ENCODE results near the gene CPEB2. TPM values are rescaled to one million over a fixed set of nuclear protein-coding genes. Genes with fewer than 3 reads are reported as not detected.
"Not testable (repeated sequence)": the region's sequence is repeated elsewhere in the genome, so short reads cannot be mapped to it uniquely, and the experiment has no call there.

CPEB2 gene
- total RNA-seq, 2 donors from 2014 or later: 17.2 to 29.3 TPM

DNA sequence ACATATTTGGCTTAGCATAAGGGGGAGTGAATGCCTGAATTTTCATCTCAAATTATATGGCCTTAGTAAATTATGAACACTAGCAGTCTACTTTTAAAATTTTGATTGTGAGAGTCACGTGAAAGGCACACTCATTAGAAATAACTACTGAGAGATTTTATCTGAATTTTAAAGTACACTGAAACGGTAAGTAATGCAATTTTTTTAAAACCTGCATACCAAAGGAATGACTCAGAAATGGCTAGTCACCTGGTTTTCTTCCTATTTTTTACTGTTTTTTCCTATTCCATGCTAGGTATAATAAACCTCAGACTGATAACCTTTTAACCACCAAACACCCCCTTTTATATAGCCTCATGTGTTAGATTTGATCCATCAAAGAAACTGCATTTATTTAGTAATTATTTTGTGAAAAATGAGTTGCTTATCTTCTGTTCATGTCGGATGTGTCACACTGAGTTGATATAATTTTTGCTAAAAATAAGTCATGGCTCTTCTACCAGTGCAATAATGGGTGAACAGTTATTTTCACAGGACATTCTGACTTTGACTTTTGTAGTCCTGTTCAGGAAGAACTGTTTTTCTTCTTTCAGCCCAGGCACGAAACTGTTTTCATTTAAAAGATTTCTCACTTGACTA, 40.4 kb downstream of the CPEB2 start:
- H3K9me3 ChIP-seq (ENCODE audit: control insufficient read depth, low read length, poor library complexity, severe bottlenecking): no peaks in the 10 kb centered on the region
- no peaks in the 10 kb centered on the region for H3K36me3 Mint-ChIP-seq (ENCODE audit: low read depth)
- peaks cover 10% of the 10 kb centered on the region for H3K4me1 Mint-ChIP-seq
- DNase-seq (no peak), ATAC-seq (no peak)
- H3K27me3 Mint-ChIP-seq: no peaks in the 10 kb centered on the region
- no peak overlapping the region for H3K27ac Mint-ChIP-seq
- H3K4me3 Mint-ChIP-seq: no peak overlapping the region

GRCh38 chr4:15043226-15043625, 40.9 kb downstream of the CPEB2 start:
- no peaks in the 10 kb centered on the region for H3K9me3 ChIP-seq (ENCODE audit: control insufficient read depth, low read length, poor library complexity, severe bottlenecking)
- H3K4me1 Mint-ChIP-seq: peaks cover 10% of the 10 kb centered on the region
- no peak overlapping the region for H3K4me3 Mint-ChIP-seq
- H3K36me3 Mint-ChIP-seq (ENCODE audit: low read depth): no peaks in the 10 kb centered on the region
- H3K27me3 Mint-ChIP-seq: no peaks in the 10 kb centered on the region
- ATAC-seq: no peak
- DNase-seq: no peak
- H3K27ac Mint-ChIP-seq: no peak overlapping the region

- Mint-ChIP-seq H3K27me3 (no peaks in the 10 kb centered on the region), H3K4me3 (no peak overlapping the region), H3K4me1 (peaks cover 10% of the 10 kb centered on the region), H3K27ac (no peak overlapping the region), H3K36me3 (ENCODE audit: low read depth) (no peaks in the 10 kb centered on the region)
- ATAC-seq: no peak
- no peaks in the 10 kb centered on the region for H3K9me3 ChIP-seq (ENCODE audit: control insufficient read depth, low read length, poor library complexity, severe bottlenecking)
- DNase-seq: no peak
Measured at GRCh38 chr4:15043922-15044321, 41.6 kb downstream of the CPEB2 start.

DNA sequence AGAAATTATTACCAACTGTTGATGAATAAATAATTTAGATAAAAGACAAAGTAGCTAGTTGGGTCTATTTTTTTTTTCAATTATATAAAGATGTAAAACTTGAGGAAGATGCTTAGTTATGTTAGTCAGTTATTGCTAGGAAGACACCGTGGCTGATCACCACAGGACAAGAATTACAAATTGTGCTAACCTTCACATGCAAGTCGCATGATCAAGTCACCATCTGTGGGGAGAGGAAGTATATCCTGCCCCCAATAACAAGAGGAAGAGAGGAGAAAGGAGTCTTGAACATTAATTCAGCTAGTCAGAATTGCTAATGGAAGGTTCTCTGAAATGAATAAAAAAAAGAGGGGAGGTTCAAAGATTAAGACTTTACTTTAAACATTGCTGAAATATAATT, 52.3 kb downstream of the CPEB2 start:
- ATAC-seq (no peak), DNase-seq (no peak)
- no peaks in the 10 kb centered on the region for H3K27me3 Mint-ChIP-seq
- peaks cover 4% of the 10 kb centered on the region for H3K36me3 Mint-ChIP-seq (ENCODE audit: low read depth)
- H3K27ac Mint-ChIP-seq: no peak overlapping the region
- H3K4me3 Mint-ChIP-seq: no peak overlapping the region
- H3K9me3 ChIP-seq (ENCODE audit: control insufficient read depth, low read length, poor library complexity, severe bottlenecking): no peaks in the 10 kb centered on the region
- H3K4me1 Mint-ChIP-seq: peaks cover 6% of the 10 kb centered on the region

DNA sequence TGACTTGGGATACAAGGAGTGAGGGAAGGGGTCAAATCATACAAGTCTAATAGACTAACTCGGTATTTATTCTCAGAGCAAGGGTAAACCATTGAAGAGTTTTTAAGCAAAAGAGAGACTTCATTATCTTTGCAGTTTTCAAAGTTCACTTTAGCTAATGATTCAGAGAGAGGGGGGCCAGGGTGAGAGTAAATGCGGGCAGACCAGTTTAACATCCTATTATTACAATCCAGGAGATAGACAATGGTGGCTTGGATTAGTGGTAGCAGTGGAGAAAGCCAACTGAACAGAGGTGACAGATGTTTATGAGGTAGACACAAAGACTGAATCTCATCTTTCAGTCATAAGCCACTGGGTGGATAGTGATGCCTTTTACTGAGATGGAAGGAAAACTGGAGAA, 57.9 kb downstream of the CPEB2 start:
- Mint-ChIP-seq H3K4me1 (peaks cover 4% of the 10 kb centered on the region), H3K36me3 (ENCODE audit: low read depth) (peaks cover 4% of the 10 kb centered on the region), H3K27me3 (no peaks in the 10 kb centered on the region), H3K4me3 (no peak overlapping the region), H3K27ac (no peak overlapping the region)
- no peak for ATAC-seq
- H3K9me3 ChIP-seq (ENCODE audit: control insufficient read depth, low read length, poor library complexity, severe bottlenecking): no peaks in the 10 kb centered on the region
- DNase-seq: no peak

GRCh38 chr4:15063341-15063740, 61.1 kb downstream of the CPEB2 start:
- DNase-seq (no peak), ATAC-seq (no peak)
- H3K27me3 Mint-ChIP-seq: no peaks in the 10 kb centered on the region
- H3K4me3 Mint-ChIP-seq: no peak overlapping the region
- no peaks in the 10 kb centered on the region for H3K9me3 ChIP-seq (ENCODE audit: control insufficient read depth, low read length, poor library complexity, severe bottlenecking)
- H3K4me1 Mint-ChIP-seq: no peaks in the 10 kb centered on the region
- H3K36me3 Mint-ChIP-seq (ENCODE audit: low read depth): peaks cover 2% of the 10 kb centered on the region
- H3K27ac Mint-ChIP-seq: no peak overlapping the region

- no peaks in the 10 kb centered on the region for H3K27me3 Mint-ChIP-seq
- no peak overlapping the region for H3K27ac Mint-ChIP-seq
Measured at GRCh38 chr4:15065516-15065915, 63.2 kb downstream of the CPEB2 start.

DNA sequence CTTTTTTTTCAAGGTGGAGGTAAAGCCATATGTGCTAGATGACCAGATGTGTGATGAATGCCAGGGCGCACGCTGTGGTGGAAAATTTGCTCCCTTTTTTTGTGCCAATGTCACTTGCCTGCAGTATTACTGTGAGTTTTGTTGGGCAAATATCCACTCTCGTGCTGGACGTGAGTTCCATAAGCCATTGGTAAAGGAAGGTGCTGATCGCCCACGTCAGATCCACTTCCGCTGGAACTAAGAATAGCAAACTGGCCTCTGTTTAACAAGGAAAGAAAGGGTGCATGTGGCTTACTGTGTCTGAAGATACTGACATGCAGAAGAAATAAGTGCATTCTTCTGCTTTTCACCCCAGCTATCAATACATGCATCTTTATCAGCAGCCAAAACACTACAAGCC, 63.9 kb downstream of the CPEB2 start:
- no peak overlapping the region for H3K4me3 Mint-ChIP-seq
- H3K27me3 Mint-ChIP-seq: no peaks in the 10 kb centered on the region
- ATAC-seq (no peak), DNase-seq (no peak)
- H3K9me3 ChIP-seq (ENCODE audit: control insufficient read depth, low read length, poor library complexity, severe bottlenecking): no peaks in the 10 kb centered on the region
- no peaks in the 10 kb centered on the region for H3K4me1 Mint-ChIP-seq
- no peak overlapping the region for H3K27ac Mint-ChIP-seq
- peaks cover 2% of the 10 kb centered on the region for H3K36me3 Mint-ChIP-seq (ENCODE audit: low read depth)

More at GRCh38 chr4:15065516-15065915, 63.2 kb downstream of the CPEB2 start:
- ATAC-seq (no peak), DNase-seq (no peak)
- Mint-ChIP-seq H3K4me1 (no peaks in the 10 kb centered on the region), H3K4me3 (no peak overlapping the region), H3K36me3 (ENCODE audit: low read depth) (peaks cover 2% of the 10 kb centered on the region)
- no peaks in the 10 kb centered on the region for H3K9me3 ChIP-seq (ENCODE audit: control insufficient read depth, low read length, poor library complexity, severe bottlenecking)

DNA sequence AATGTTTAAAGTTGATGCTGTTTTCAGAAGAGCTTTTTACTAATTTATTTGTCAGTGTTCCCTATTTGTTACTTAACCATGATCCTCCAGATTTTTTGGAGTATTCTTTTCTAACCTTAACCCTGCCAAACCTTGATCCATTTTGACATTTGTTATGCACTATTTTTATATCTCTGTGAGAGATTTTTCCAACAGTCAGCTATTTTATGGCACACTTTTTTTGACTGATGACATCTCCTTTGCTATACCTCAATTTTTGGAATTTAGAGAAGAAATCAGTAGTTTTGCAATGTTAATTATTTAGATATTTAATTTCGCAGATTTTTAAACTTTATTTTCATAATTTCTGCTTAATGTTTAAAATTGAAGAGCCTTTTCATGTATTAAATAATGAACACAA, 66.0 kb downstream of the CPEB2 start:
- no peaks in the 10 kb centered on the region for H3K9me3 ChIP-seq (ENCODE audit: control insufficient read depth, low read length, poor library complexity, severe bottlenecking)
- Mint-ChIP-seq H3K27me3 (no peaks in the 10 kb centered on the region), H3K4me3 (no peak overlapping the region), H3K4me1 (no peaks in the 10 kb centered on the region), H3K36me3 (ENCODE audit: low read depth) (peaks cover 2% of the 10 kb centered on the region), H3K27ac (no peak overlapping the region)
- DNase-seq: no peak
- ATAC-seq: no peak

DNA sequence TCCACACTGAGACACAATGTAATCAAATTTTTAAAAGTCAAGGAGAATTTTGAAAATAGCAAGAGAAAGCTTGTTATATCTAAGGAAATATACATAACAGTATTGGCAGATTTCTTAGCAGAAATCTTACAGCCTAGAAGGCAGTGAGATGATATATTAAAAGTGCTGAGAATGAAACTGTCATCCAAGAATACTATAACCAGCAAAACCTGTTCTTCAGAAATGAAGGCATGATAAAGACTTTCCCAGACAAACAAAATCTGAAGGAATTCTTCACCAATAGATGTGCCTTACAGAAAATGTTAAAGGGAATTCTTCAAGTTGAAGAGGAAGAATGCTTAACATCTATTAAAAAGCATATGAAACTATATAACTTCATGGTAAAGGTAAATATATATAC, 73.6 kb downstream of the CPEB2 start:
- Mint-ChIP-seq H3K36me3 (ENCODE audit: low read depth) (no peaks in the 10 kb centered on the region), H3K4me3 (no peak overlapping the region), H3K27ac (no peak overlapping the region), H3K4me1 (no peaks in the 10 kb centered on the region), H3K27me3 (no peaks in the 10 kb centered on the region)
- ATAC-seq: no peak
- peaks cover 3% of the 10 kb centered on the region for H3K9me3 ChIP-seq (ENCODE audit: control insufficient read depth, low read length, poor library complexity, severe bottlenecking)
- no peak for DNase-seq

DNA sequence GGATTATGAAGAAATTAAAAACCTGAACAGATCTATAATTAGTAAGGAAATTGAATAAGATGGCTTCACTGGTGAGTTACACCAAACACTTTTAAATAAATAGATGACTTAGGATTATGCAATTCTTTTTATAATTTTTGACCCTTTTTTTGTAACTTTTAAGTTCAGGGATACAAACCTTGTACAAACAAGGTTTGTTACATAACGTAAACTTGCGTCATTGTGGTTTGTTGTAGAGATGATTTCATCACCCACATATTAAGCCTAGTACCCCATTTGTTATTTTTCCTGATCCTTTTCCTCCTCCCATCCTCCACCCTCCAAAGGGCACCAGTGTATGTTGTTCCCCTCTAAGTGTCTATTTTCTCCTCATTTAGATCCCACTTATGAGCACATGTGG, 75.7 kb downstream of the CPEB2 start:
- Mint-ChIP-seq H3K36me3 (ENCODE audit: low read depth) (no peaks in the 10 kb centered on the region), H3K4me1 (no peaks in the 10 kb centered on the region), H3K27ac (no peak overlapping the region), H3K4me3 (no peak overlapping the region), H3K27me3 (no peaks in the 10 kb centered on the region)
- peaks cover 3% of the 10 kb centered on the region for H3K9me3 ChIP-seq (ENCODE audit: control insufficient read depth, low read length, poor library complexity, severe bottlenecking)
- ATAC-seq: no peak
- DNase-seq: no peak

DNA sequence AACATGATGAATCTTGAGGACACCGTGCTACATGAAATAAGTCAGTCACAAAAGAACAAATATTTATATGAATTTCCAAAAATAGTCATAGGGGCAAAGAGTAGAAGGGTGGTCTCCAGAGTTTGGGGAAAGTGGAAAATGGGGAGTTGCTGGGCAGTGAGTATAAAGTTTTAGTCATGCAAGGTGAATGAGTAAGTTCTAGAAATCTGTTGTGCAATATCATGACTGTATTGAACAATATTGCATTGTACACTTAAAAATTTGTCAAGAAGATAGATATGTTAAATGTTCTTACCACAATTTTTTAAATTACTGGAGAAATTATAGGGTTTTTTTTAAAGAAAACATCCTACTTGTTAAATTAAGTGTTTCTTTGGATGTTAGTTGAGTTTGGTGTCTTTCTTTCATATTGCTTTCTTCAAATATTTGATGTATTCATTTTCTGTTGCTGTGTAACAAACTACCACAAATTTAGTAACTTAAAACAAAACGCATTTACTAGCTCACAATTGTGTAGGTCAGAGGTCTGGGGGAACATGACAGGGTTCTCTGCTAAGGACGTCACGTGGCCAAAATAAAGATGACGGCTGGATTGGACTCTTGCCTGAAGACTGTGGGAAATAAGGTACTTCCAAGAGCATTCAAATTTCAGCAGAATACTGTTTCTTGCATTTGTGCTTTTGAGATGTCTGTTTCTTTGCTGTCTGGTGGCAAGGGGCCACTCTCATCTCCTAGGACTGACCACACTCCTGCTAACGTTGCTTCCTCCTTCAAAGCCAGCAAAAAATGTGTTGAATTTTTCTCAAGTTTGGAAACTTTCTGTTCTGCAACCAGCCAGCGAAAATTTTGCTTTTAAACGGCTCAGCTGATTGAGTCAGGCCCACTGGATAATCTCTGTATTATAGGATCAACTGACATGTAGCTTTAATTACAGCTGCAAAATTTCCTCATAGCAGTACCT, 76.7 kb downstream of the CPEB2 start:
- ATAC-seq (no peak), DNase-seq (no peak)
- Mint-ChIP-seq H3K4me3 (no peak overlapping the region), H3K36me3 (ENCODE audit: low read depth) (no peaks in the 10 kb centered on the region), H3K27me3 (no peaks in the 10 kb centered on the region), H3K4me1 (no peaks in the 10 kb centered on the region), H3K27ac (no peak overlapping the region)
- peaks cover 3% of the 10 kb centered on the region for H3K9me3 ChIP-seq (ENCODE audit: control insufficient read depth, low read length, poor library complexity, severe bottlenecking)

DNA sequence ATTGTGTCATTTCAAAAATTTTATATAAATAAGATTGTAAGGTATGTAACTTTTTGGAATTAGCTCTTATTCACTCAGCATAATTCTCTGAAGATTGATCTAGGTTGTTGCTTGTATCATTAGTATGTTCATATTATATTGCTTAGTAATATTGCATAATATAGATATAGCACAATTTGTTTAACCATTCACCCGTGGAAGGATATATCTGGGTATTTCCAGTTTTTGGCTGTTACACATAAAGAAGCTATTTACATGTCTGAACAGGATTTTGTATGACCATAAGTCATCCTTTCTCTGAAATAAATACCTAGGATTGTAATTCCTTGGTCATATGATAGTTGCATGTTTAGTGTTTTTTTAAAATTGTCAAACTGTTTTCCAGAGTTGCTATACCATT, 82.5 kb downstream of the CPEB2 start:
- ATAC-seq: no peak
- Mint-ChIP-seq H3K27ac (no peak overlapping the region), H3K27me3 (peaks cover 6% of the 10 kb centered on the region), H3K4me3 (no peak overlapping the region), H3K36me3 (ENCODE audit: low read depth) (no peaks in the 10 kb centered on the region), H3K4me1 (peaks cover 4% of the 10 kb centered on the region)
- no peak for DNase-seq
- no peaks in the 10 kb centered on the region for H3K9me3 ChIP-seq (ENCODE audit: control insufficient read depth, low read length, poor library complexity, severe bottlenecking)

- H3K4me1 Mint-ChIP-seq; H3K9me3 ChIP-seq (ENCODE audit: control insufficient read depth, low read length, poor library complexity, severe bottlenecking): not testable (repeated sequence)
Measured at GRCh38 chr4:15085762-15086161, 83.5 kb downstream of the CPEB2 start.

More at GRCh38 chr4:15085762-15086161, 83.5 kb downstream of the CPEB2 start:
- ATAC-seq; H3K4me3 Mint-ChIP-seq; DNase-seq; H3K27ac Mint-ChIP-seq; H3K36me3 Mint-ChIP-seq (ENCODE audit: low read depth): not testable (repeated sequence)
- peaks cover 14% of the 10 kb centered on the region for H3K27me3 Mint-ChIP-seq
